ENCODE data around the gene CEMP1. TPM values are rescaled to one million over a fixed set of nuclear protein-coding genes. Genes with fewer than 3 reads are reported as not detected.

The CEMP1 gene
- total and polyA plus RNA-seq, 8 donors: 0.12 to 1.2 (median 0.71) TPM

- H3K27me3 ChIP-seq: no peaks in the 10 kb centered on the region
- 62 to 68% methylated on average over 8 of the region's 8 CpGs for WGBS, 2 donors
- intact Hi-C loops (cut with DNase I): no loop called here
- no peak overlapping the region for H3K4me3 ChIP-seq
- H3K36me3 ChIP-seq: peaks cover 0 to 7% (median 0%) of the 10 kb centered on the region in 3 donors
- H3K4me1 ChIP-seq: peaks cover under 1 to 8% (median 8%) of the 10 kb centered on the region in 3 donors
- ATAC-seq (no peak), FAIRE-seq (no peak), DNase-seq (no peak)
- no peaks in the 10 kb centered on the region for H3K9me3 ChIP-seq
- H3K27ac ChIP-seq: peak overlapping the region in 1 of 4 donors; percentile 19
- TF ChIP-seq, protein P1, sequence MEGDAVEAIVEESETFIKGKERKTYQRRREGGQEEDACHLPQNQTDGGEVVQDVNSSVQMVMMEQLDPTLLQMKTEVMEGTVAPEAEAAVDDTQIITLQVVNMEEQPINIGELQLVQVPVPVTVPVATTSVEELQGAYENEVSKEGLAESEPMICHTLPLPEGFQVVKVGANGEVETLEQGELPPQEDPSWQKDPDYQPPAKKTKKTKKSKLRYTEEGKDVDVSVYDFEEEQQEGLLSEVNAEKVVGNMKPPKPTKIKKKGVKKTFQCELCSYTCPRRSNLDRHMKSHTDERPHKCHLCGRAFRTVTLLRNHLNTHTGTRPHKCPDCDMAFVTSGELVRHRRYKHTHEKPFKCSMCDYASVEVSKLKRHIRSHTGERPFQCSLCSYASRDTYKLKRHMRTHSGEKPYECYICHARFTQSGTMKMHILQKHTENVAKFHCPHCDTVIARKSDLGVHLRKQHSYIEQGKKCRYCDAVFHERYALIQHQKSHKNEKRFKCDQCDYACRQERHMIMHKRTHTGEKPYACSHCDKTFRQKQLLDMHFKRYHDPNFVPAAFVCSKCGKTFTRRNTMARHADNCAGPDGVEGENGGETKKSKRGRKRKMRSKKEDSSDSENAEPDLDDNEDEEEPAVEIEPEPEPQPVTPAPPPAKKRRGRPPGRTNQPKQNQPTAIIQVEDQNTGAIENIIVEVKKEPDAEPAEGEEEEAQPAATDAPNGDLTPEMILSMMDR (IDR thresholded peaks at IDR 0.05): no peak
Measured at GRCh38 chr16:2487517-2487842, 43.7 kb downstream of the CEMP1 start.

DNA sequence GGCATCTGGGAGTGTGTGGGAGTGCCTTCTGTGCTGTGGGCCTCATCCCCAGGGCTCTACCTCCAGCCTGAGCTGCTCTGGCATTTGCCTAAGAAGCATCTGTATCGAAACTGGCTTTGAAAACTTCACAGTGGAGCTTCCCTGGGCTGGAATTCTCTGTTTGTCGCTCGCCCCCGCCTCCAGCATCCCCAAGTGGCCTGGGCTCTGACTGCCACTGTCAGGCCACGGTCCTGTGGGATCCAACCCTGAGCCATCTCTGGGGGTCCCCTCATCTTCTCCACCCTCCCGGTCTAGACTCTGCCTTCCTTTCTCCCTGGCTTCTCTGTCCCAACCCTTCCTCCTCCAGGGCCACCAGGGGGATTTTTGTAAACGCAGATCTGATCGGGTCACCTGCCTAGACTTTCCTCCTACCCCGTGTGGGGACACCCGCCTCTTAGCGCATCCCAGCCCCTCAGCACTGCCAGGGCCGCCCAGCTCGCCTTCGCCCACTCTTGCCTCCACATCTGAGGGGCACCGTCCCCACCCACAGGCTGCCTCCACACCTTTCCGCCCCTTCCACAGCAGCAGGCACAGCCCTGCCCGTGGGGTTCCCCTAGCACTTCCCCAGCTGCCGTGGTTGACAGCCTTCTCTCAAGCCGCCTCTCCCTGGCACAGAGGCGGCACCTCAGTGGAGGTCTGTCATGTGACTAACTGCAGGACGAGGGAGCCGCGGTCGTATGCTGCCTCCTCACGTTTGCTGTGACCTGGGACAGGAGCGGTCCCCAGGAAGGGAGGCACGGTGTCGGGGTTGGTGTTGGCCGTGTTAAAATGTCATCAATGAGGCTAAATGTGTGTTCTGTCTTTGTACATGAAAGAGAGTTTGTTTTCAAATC is 44.3 kb downstream of the CEMP1 start:
- FAIRE-seq (no peak), DNase-seq (peak in 5 of 6 donors; percentile 53 to 86 (median 60)), ATAC-seq (peak in 3 of 4 donors; percentile 66 to 71 (median 70))
- intact Hi-C loops (cut with DNase I): no loop called here
- peaks cover 0 to 7% (median 0%) of the 10 kb centered on the region in 3 donors for H3K36me3 ChIP-seq
- peaks cover 6 to 14% (median 9%) of the 10 kb centered on the region in 3 donors for H3K4me1 ChIP-seq
- TF ChIP-seq, protein P1 (IDR thresholded peaks at IDR 0.05): no peak
- peak overlapping the region in 2 of 4 donors; percentile 19 to 58 for H3K27ac ChIP-seq
- no peaks in the 10 kb centered on the region for H3K27me3 ChIP-seq
- no peaks in the 10 kb centered on the region for H3K9me3 ChIP-seq
- WGBS, 2 donors: 50 to 52% methylated on average over 29 of the region's 29 CpGs
- no peak overlapping the region for H3K4me3 ChIP-seq

DNA sequence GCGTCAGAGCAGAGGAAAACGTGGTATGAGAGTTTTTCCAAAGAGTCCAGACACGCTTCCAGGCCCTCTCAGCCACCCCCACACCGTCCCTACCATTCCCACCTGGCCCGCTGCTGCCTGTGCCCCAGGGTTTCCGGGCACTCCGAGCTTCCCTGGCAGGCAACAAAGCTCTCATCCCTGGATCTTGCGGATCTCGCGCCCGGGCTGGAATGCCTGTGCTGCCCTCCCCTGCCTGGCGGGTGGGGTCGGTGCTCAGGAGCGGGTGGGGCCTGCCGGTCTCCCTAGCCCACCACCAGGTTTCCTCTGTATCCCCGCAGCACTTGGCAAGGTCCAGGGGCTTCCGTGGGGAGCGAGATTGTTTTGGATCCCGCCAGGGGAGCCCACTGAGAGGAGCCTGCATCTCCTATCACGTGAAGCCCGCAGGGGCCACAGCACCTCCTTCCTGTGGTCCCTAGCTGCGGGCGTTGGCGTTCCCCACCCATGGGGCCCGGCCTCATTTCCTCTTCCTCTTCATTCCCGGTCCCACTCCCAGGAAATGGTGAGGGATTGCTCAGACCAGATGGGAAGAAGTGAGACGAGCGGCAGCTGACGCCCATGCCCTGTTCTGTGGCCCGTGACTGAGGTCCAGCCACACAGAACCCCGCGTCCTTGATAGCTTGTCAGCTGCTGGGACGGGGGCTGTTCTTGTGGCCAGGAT is 45.2 kb downstream of the CEMP1 start:
- Histone ChIP-seq H3K4me3 (no peak overlapping the region), H3K27me3 (no peaks in the 10 kb centered on the region), H3K4me1 (peaks cover 15 to 22% (median 18%) of the 10 kb centered on the region in 3 donors), H3K9me3 (no peaks in the 10 kb centered on the region), H3K36me3 (peaks cover 0 to 7% (median 0%) of the 10 kb centered on the region in 3 donors), H3K27ac (no peak overlapping the region)
- intact Hi-C loops (cut with DNase I): no loop called here
- TF ChIP-seq, protein P1 (IDR thresholded peaks at IDR 0.05): no peak
- 71 to 73% methylated on average over 32 to 33 of the region's 33 CpGs for WGBS, 2 donors
- DNase-seq: peak in 1 of 6 donors; percentile 60
- no peak for FAIRE-seq
- ATAC-seq: no peak

DNA sequence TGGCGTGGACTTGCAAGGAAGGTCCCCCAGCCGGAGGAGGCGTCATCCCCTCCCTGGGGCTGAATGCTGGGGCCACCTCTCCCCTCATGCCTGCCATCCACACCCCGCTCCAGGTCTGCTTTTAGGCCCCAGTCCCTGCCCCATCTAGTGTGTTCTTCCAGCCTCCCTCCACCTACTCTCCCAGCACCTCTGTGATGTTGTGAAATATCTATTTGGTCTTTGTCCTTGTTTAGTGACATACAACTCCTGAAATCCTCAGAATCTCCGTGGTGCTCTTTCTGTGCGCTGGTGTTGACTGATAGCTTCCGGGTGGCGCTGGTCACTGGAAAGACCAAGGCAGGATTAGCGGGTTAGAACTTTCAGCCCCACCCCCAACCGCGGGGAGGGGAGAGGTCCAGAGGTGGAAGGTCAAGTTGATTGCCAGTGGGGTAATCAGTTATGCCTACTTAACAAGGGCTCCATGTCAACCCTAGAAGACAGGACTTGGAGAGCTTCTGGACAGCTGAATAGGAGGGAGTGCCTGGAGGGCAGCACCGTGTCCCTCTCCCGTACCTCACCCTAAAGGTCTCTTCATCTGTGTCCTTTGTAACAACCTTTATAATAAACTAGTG is 46.2 kb downstream of the CEMP1 start:
- TF ChIP-seq, protein P1 (IDR thresholded peaks at IDR 0.05): no peak
- no peak overlapping the region for H3K27ac ChIP-seq
- H3K4me1 ChIP-seq: peaks cover 18 to 31% (median 24%) of the 10 kb centered on the region in 3 donors
- DNase-seq (peak in 1 of 6 donors; percentile 38), ATAC-seq (no peak), FAIRE-seq (no peak)
- WGBS, 2 donors: 68 to 69% methylated on average over 13 of the region's 13 CpGs
- intact Hi-C loops (cut with DNase I): no loop called here
- H3K4me3 ChIP-seq: no peak overlapping the region
- no peaks in the 10 kb centered on the region for H3K36me3 ChIP-seq
- no peaks in the 10 kb centered on the region for H3K9me3 ChIP-seq
- no peaks in the 10 kb centered on the region for H3K27me3 ChIP-seq
